GM19438 (cell line): ENCODE data around the gene SPNS2.
"Not testable (repeated sequence)": the region's sequence is repeated elsewhere in the genome, so short reads cannot be mapped to it uniquely, and the experiment has no call there.

Experiments used
- ATAC-seq: cut with Tn5 transposase; IDR thresholded peaks from one replicate; pipeline ENCODE4 v1.9.1; 2021; ENCODE audit warnings: low read depth; ENCODE audit not compliant: unreplicated experiment

Gene SPNS2

DNA sequence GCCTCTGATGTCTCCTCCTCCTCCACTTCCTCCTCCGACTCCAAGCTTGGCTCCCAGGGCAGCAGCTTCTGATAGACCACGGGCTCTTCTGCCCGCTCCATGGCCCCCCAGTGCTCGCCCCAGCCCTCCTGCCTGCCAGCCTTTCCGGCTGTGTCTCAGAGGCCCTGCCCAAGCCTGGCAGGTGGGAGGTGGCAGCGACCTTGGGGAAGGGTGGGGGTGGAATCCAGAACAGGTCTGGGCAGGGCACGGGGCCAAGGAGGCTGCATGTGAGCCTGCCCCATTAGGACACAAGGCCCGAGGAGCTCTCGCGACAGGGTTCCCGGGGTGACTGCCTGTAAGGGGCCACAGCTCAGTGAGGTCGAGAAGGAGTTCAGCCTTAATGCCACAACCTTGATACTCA is 61.7 kb downstream of the SPNS2 start, which contains the start of gene GGT6:
Gene GGT6 (minus strand): TSS at position 157 of the 400 bp plus-strand sequence. CDS start 56 bp downstream, at position 101.
- ATAC-seq = no peak

DNA sequence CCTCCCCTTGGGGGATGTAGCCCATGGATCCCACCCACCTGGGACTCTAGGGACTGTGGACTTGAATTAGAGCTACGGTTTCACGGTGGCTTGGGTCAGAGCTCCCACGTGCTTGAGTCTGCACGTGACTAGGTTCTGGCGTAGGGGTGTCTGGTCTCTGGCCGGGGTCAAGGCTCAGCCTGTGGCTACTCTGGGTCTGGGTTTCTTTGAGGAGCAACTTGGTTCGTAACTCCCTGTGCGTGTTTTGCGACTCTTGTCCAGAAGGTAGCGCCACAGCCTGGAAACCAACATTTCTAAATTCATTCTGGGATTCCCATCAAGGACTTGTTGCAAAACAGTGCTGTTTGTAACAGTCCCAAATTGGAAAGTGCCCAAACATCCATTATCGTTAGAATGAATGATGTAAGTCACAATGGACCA is 62.2 kb downstream of the SPNS2 start:
- no peak for ATAC-seq

GRCh38 chr17:4562015-4562969 is 63.6 kb downstream of the SPNS2 start:
- no peak for ATAC-seq

DNA sequence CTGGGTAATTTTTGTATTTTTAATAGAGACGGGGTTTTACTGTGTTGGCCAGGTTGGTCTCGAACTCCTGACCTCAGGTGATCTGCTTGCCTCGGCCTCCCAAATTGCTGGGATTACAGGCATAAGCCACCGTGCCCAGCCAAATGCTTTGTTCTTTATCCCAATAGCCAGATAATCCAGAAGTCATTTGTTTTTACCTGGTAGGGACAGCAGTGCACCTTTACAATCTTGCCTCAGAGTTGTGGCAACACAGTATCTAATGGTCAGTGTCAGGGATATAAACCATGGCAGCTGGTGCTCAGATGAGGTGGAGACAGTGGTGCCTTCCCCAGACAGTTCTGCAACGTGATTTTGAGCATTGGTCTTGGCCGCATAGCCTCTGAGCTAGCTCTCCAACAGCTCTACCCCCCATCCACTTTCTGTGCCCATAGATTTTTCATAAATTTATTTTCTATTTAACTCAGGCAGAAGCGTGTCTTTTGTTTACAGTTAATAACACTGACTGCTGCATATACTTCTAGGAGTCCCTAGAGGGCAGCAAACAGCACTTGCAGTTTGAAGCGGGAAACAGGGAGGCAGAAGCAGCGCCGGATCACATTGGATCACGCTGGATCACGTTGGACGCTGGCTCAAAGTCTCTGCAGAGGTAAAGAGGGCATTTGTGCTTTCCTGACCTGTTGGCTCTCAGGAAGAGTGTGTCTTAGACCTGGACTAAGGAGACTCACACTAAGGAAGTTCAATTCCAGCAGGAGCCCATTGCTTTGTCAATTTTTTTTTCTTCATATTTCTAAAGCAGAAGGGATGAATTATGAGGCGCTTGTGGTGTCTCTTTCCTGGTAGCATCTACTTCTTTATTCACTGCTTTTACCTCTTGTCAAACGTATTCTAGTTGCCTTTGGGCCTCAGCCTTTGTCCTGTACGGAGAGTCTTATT is 66.8 kb downstream of the SPNS2 start:
- ATAC-seq = no peak

GRCh38 chr17:4566785-4567184 is 68.1 kb downstream of the SPNS2 start:
- ATAC-seq = no peak

- ATAC-seq = no peak
These were observed 70.9 kb downstream of the SPNS2 start for GRCh38 chr17:4569591-4569990.

DNA sequence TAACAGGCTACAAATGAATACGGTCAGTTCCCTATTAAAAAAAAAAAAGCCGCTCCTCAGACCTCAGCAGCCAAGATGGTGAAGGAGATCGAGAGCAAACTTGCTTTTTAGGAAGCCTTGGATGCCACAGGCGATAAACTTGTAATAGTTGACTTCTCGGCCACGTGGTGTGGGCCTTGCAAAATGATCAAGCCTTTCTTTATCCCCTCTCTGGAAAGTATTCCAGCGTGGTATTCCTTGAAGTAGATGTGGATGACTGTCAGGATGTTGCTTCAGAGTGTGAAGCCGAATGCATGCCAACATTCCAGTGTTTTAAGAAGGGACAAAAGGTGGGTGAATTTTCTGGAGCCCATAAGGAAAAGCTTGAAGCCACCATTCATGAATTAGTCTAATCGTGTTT is 73.5 kb downstream of the SPNS2 start:
- ATAC-seq = no peak

GRCh38 chr17:4573115-4573514 is 74.4 kb downstream of the SPNS2 start:
- no peak for ATAC-seq

DNA sequence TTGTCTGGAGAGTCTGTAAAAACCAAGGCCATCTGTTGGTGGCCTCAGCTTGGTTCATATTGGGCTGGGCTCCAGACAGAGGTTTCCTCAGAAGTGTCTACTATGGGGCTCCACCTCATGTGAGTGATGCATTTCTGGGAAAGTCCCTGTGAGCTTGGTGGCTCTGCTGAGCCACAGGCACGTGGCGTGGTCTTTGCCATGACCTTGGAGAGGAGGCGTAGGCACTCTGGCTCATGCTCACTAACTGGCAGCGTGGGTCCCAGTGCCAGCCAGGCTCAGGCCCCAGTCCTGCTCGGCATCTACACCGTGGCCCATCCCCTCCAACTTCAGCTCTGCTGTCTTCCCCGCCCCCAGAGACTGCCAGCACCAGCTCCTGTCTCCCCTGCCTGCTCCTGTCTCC is 75.0 kb downstream of the SPNS2 start:
- ATAC-seq = no peak

- ATAC-seq = no peak
These were observed 75.9 kb downstream of the SPNS2 start for GRCh38 chr17:4574448-4575045.

DNA sequence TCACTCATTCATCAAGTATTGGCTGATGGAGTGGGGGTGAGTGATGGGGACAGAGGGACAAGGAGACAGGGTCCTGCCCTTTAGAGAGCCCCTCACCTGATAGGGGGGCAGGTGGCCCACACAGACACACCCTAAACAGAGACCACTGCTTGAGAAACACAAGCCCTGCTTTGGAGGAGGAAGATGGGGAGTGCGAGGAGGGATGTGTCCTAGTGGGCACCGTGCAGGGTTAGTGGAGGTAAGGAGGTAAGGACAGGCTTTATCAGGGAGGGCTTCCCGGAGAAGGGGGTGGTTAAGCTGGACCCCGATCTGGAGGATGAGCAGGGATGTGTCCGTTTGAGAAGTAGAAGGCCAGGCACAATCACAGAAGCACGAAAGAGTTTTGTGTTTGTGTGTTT is 77.5 kb downstream of the SPNS2 start:
- no peak for ATAC-seq

DNA sequence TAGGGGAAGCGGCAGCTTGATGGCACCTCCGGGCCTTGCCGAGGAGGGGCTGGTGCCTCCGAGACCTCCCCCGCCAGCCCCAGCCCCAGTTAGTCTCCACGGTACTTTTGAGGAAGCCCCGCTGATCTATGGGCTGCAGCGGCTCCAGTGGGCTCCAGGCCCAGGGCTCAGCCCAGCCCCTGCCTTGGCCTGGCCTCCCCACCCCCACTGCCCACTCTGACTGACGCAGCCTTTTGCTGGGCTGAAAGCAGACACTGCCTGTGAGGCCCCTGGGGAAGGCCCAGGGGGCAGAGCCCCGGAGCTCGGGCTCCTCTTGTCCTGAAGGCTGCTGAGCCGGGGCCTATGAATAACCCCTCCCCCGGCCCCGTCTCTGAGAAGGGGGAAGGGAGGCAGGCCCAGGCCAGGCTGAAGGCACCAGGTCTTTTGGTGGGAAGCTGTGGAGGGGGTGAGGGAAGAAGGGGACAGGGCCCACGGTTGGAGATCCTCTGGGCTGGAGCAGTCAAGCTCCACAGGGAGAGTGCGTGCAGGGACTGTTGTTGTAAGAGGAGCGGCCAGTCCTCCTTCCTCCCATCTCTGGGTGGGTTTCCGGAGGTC is 78.1 kb downstream of the SPNS2 start:
- ATAC-seq = no peak

DNA sequence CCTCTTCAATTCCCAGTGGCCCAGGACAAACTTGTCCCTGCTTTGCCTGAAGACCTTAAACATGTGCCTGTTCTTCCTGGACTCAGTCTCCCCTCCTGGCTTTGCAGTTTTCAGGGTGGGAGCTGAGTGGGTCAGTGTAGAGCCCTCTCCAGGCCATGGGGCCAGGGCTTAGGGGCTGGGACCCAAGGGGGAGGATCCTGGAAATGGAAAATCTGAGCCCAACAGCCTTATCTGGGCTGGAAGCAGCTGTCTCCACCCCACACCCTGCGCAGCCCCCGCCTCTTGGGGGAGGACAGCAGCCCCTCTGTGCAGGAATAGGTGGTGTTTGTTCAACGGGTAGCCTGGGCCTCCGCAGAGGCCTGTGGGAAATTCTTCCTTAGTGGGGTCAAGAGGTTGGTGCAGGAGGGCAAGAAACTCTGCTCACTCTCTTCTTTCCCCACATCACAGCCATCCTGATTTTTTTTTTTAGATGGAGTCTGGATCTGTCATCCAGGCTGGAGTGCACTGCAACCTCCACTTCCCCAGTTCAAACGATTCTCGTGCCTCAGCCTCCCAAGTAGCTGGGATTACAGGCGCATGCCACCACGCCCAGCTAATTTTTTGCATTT is 78.8 kb downstream of the SPNS2 start:
- no peak for ATAC-seq

GRCh38 chr17:4578349-4578748 is 79.7 kb downstream of the SPNS2 start:
- ATAC-seq = not testable (repeated sequence)

DNA sequence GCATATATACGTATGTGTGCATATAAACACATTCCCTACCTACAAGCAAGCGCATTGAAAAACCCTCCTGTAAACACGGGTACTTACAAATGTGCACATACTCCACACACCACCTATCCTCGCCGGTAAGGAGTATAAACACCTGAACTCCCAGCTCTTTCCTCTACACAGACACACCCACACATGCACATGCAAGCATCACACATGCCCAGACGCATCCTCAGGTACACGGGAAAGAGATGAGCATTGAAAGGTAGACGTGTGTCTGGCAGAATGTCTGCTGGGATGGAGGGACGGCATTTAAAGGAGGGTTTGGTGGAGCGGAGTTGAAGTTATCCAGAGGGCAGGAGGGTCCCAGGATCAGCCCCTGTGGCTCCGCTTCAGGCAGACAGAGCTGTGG is 81.0 kb downstream of the SPNS2 start:
- no peak for ATAC-seq

GRCh38 chr17:4580291-4580690 is 81.6 kb downstream of the SPNS2 start:
- no peak for ATAC-seq

- no peak for ATAC-seq
These were observed 83.4 kb downstream of the SPNS2 start for GRCh38 chr17:4582101-4582501.

DNA sequence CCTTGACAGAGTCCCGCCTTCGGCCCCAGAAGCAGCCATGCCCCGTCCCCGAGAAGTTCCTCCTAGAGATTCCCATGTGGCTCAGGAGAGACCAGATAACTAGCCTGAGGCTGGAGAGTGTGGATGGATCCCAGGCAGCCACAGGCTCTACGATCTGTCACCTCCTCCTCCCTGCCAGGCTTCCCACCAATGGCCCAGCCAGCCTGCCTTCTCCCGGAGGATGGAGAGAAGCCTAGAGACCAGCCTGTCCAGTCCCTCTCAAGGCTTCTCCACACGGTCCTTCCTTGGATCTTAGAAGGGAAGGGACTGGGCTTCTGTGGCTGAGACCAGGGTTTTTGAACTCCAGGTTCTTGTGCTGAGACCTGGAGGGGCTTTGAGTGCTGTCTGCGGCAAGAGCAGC is 84.0 kb downstream of the SPNS2 start:
- no peak for ATAC-seq

GRCh38 chr17:4583206-4583605 is 84.5 kb downstream of the SPNS2 start:
- ATAC-seq = no peak

DNA sequence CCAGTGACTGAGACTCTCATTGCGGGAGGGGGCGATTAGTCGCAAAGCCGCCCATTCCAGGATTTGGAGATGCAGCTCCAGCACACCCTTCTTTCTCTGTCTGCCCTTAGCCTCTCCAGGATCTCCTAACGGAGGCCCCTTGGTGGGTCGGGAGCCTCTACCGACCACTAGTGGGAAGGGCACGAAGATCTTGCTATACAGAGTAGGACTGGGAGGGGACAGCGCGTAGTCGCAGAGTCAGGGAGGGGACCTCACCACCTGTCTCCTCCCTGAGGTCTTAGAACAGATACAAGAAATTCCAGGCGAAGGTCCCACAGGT is 85.1 kb downstream of the SPNS2 start:
- ATAC-seq = no peak
